Measurements from ENCODE around the gene FOSL1.

Gene FOSL1

DNA sequence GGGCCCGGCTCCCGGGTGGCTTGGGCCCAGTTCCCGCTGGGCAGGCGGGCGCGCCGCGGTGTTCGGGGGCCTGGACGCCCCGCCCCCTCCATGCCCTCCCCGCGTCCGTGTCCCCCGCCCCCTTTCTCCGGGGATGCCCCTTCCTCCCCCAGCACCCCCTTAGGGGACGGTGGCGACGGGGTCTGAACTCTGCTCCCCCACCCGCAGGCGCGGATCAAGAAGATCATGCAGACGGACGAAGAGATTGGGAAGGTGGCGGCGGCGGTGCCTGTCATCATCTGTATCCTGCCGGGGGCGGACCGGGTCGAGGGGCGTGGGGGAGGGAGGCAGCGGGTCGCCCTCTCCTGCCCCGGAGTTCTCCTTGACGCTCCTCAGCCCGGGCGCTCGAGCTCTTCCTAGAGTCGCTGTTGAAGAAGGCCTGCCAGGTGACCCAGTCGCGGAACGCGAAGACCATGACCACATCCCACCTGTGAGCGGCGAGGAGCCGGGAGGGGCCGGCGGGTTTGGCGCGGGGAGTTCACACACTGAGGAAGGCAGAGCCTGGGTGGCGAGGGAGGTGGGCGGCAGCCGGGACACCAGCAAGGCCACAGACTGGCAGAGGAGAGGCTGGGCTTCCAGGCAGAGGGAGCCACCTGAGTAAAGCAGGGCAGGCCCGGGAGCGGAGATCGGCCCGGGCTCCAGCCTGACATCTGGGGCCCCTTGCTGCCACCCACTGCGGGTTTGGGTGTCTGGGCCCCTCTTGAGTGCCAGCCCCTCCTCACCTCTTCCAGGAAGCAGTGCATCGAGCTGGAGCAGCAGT is 19.6 kb upstream of the FOSL1 start:
- peak in 3 of 6 experiments; percentile 54 to 73 (median 70) for DNase-seq

DNA sequence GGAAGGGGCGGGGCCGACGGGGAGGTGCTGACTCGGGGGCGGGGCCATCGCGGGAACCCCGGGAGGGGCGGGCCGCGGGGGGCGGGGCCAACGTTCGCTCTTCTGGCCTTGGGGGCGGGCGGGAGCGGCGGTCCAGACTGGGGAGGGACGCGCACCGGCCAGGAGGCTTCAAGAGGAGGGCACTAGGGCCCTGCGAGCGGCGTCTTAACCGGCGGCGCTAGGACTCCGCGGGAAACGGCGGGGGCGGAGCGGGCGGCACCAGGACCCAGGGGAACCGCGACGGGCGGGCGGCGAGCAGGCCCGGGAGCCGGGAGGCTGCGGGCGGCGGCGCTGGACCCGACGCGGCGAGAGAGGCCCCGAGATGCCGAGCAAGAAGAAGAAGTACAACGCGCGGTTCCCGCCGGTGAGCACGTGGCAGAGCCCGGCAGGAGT is 19.0 kb upstream of the FOSL1 start, which contains the start of gene DRAP1:
Gene DRAP1, plus strand, starts transcription at position 286 of the 432 bp plus-strand sequence. Its CDS starts 76 bp downstream, at position 362.
- peak; percentile 96 to 99 (median 97) for DNase-seq

DNA sequence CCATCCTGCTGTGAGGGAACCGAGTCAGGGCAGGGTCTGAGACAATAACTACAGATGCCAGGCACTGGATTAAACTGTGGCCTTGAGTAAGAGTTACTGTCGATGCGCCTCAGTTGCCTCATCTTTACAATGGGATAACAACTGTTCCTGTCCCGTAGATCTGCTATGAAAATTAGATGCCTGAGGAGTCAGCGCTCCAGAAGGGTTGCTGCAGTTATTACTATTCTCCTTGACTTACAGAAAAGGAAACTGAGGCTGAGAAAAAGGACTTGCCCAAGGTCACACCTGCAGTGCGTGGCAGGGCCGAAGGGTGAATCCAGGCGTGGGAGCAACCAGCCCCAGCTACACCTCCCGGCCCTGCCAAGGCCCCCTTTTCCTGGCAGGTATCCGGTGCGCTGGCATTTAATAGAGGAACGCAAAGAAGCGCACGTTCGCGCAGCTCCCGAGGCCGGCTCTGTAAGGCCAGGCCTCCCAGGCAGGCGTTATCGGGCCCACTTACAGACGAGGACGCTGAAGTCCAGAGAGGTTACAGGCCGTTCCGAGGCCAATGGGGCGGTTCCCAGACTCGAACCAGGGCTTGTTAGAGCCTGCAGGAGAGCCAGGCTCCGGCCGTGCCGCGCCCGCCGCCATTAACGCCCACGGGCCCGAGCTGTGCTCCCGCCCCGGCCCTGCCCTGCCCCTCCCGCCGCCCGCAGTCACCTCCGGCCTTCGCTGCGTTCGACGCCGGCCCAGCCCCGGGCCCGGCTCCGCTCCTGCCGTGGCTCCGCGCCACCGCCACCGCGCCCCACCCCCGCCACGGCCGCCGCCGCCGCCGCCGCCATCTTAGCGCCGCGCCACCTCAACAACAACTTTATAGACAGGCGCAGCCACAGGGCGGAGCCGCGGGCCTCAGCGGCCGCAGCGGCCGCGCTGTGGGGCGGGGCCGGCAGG is 18.3 kb upstream of the FOSL1 start, which contains the start of gene C11orf68:
Gene C11orf68, minus strand, starts transcription at position 852 of the 930 bp plus-strand sequence. Its CDS starts 31 bp downstream, at position 821.
- DNase-seq, result peak in 1 of 6 experiments; percentile 43

DNA sequence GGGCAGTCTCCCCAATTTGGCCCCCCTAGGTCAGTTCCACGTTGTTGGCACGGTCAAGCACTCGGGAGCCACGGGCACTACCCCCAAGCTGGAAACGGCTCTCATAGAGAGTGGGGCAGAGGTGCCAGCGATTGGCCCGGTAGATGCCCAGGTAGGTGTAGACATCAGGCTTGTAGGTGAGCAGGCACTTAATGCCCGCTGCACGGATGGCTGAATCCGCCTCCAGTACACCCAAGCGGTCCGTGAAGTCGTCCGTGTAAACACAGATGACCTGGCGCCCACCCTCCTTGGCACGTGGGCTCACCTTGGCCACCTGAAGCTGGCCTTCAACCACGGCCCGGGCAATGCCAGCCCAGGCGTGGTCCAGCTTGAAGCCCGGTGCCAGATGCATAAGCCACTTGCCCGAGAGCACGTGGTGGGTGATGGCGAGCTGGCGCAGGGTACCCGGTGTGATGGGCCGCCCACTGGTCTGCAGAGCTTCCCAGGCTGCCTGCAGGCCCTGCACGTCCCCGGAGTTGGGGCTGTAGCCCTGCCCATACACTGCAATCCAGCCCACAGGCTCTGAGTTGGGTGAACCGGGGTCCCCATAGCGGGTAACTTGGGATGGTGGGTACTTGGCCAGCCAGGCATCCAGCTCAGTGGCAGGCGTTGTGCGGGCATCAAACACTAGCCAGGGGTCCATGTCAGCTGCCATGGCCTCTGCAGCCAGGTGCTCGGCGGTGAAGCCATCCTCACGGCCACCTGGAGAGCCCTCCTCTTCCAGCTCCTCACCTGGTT is 17.4 kb upstream of the FOSL1 start:
- no peak for DNase-seq

DNA sequence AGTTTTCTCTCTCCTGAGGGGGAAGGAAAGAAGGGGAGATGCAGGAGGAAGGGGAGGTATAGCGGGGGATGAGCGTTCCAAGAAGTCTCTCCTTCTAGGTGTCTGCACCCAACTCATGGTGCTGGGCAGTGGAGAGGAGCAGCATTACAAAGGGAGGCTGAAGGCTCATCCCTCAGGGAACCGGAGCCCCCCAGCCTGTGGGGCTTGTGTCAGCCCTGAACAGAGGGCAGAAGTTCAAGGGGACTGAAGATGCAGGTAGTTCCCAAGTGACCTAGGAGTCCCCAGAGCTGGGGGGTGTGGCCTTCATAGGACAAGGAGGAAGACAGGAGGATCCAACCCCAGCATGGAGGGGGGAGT is 16.9 kb upstream of the FOSL1 start:
- no peak for DNase-seq

DNA sequence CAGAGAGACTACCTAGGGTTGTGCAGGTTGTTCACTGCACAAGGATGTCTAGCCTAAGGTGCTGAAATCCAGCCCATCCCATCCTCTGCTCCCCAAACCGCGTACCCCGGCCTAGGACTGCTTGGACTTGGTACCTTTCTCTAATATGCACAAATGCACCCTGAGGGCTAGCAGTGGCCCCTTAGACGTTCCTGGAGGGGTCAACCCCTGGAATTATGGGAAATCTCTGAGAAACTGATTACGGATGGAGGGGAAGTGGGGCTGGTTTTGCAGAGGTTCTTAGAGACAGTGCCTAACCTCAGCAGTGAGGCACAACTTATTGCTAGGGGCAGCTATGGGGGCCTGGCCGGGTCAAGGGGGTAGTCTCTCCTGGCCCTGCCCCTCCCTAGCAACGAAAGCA is 16.2 kb upstream of the FOSL1 start:
- DNase-seq, result no peak

DNA sequence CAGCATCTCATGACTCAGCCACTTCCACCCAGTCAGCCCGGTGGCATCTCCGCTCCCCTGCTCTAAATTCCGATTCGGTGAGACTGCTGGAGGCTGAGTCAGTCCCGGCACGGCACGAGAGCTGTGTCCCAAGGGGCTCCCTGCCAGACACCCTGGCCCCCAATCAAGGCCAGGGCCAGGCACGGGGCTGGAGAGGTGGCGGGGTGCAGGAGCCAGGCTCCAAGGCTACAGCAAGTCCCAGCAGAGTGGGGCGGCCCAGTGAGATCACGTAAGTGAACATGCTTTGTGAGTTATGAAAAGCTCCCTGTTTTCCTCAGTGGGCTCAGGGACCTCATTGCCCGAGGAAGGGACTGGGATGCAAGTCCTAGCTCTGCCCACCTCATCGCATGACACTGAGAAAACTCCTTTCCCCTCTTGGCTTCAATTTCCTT is 15.6 kb upstream of the FOSL1 start:
- no peak for DNase-seq

DNA sequence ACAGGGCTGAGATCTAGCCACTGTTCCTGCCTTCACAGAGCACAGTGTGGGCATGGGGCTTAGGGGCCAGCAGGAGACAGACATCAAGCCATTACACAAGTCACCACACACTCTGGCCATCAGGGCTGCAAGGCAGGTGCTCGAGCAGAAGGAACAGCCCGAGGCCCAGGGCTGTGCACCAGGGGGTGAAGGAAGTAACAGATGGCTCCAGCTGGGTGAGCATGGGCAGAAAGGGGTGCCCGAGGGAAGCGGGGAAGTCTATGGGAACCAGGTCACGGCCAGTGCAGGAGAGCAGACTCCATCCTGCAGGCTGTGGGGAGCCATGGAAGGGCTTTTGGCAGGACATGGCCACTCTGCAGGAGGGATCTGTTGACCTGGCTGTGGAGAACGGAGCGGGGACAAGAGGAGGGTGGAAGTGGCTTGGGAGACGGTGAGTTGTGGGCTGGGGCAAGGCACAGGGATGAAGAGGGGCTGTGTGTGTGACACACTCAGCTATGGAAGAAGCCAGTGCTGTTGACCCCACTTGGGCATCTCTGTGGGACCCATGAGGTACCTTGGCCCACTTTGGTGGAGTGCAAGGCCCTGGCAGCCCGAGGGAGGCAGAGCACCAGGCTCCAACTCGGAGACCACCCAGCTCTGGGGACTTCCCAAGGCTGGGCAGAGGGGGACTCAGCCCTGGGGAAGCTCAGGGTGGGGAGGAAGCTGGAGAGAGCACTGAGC is 15.1 kb upstream of the FOSL1 start:
- DNase-seq, result no peak

DNA sequence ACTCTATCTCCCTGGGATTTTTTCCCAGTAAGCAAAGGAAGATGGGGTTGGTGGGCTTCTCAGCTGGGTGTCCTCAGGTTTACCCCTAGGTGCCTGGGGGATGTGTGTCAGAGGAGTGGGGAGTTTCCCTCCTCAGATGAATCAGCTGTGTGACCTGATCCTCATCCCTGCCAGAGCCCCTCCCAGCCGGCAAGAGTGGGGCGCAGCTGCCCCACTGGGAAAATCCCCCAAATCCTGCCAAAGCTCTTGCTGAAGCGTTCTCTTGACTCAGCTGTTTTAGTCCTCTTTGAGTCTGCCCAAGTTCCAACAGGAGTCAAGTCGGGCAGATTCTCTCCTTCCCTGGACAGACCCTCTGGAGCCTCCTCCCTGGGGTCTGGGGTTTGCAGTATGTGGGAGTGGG is 12.7 kb upstream of the FOSL1 start:
- no peak for DNase-seq

DNA sequence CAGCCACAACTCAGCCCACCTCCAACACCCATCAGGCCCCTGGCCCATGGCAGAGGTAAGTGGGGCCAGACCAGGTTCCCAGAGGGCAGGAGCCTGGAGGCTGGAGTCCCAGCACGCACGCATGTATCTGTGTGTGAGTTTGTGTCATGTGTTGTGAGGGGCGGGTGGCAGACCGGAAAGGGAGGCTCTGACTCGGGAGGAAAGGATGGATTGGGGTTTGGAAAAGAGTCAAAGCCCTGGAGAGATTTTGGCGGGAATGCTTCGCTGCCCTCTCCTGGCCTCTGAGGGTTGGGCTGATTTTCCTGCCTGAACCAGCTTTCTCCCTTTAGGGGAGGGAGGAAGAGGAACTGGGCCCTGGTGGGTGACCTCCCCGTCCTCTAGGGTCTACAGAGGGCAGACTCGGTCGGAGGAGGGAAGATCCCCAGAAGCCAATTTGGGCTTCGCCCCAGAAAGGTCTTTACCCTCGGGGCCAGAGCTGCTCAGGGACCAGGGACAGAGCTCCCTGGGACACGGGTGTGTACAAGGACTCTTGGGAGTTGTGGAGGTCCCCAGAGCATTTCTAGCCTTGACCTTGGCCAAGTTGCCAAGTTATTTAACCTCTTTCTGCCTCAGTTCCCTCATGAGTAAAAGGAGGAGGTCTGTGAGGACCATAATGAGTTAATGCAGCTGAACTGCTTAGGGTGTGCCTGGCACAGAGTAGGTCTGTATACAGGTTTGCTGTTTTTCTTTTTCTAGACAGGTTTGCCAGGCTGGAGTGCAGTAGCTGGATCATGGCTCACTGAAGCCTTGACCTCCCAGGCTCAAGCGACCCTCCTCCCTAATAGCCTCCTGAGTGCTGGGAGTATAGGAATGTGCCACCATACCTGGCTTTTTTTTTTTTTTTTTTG is 11.7 kb upstream of the FOSL1 start:
- no peak for DNase-seq

DNA sequence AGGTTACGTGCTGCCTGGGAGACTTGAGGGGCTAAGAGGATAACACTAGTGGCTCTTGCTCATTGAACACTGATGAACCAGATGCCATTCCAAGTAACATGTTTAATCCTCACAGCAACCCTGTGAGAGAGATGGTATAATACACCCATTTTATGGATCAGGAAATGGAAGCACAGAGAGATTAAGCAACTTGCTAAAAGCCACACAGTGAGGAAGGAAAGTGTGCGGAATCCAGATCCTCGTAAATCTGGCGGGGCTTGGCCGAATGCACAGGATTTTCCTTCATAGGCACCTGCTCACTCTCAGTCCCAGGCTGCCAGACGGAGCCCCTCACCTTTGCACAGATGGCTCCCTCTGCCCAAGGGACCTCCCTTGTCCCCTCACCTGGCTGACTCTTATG is 7.7 kb upstream of the FOSL1 start:
- no peak for DNase-seq

DNA sequence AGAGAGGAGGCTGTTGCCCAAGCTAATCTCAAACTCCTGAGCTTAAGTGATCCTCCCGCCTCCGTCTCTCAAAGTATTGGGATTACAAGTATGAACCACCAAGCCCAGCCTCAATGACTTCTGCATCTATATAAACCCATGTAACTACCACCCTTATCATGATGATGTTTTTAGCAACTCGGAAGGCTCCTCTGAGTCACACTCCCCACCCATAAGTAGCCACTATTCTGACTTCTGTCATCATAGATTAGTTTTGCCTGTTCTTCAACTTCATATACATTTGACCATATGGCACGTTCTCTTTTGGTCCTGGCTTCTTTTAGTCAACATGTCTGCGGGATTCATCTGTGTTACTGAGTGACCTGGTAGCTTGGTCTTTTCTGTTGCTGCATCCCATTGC is 6.4 kb upstream of the FOSL1 start:
- DNase-seq, result no peak

DNA sequence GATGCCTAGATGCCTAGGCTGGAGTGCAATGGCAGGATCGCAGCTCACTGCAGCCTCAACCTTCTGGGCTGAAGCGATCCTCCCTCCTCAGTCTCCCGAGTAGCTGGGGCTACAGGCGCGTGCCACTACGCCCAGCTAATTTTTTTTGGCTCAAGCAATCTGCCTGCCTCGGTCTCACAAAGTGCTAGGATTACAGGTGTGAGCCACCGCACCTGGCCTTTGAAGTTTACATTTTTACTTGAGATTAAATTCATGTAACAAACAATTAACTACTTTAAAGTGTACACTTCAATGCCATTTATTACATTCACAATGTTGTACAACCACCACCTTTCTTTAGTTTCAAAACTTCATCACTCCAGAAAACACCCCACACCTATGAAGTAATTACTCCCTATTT is 3.5 kb upstream of the FOSL1 start:
- no peak for DNase-seq

DNA sequence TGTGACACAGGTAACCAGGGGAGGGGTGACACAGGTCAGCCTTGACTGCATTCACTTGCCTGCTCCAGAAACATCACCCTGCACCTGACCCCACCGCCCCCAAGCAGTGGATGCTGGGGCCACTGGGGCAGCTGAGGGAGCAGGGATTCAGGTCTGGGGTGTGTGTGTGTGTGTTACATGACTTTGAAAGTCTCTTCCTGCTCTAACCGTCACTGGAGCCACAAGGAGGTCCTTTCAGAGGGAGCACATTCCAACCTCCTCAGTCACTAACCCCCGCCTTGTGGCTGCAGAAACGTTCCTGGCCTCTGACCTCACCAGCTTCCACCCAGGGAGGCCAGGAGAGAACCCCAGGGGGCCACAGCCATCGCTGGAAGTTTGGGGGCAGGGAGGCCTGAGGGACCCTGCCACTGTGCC is 2.9 kb upstream of the FOSL1 start:
- no peak for DNase-seq

DNA sequence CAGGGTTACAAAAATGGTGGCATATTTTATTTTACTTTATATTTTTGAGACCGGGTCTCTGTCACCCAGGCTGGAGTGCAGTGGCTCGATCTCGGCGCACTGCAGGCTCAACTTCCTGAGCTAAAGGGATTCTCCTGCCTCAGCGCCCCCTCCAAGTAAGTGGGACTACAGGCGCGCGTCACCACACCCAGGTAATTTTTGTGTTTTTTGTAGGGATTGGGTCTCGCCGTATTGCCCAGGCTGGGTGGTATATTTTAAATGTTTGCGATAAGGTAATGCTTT is 652 bp upstream of the FOSL1 start:
- DNase-seq, result no peak

DNA sequence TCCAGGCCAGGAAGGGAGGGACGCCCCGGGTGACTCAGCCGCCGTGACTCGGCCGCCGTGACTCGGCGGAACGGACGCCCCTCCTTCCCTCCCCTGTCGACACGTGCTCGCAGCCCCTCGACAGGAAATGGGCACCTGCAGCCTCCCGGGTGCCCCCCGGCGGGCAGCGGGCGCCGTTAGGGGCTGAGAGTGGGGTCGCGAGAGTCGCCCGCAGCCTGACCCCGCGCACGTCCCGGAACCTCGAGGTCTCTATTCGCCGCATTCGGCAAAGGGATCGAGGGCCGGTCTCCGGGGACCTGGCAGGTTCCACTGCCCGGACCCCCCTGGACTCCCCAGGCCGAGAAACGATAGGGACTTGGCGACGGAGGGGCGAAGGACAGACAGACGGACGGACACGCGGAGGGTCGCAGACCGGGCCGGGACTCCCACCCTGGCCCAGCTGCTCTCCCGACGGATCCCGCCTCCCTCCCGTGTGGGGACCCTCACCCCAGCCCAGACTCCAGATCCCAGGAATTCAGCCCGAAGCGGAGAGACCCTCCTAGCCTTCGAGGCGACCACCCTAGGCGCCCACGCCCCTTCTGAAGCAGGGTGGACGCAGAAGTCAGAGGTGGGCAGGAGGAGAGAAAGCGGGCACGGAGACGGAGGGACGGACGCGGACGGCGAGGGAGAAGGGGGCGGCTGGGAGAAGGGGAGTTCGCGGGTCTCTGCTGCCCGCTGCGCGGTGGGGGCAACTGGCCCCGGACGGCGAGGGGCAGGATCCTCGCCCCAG is 648 bp downstream of the FOSL1 start:
- peak in 4 of 6 experiments; percentile 7 to 35 (median 24) for DNase-seq

DNA sequence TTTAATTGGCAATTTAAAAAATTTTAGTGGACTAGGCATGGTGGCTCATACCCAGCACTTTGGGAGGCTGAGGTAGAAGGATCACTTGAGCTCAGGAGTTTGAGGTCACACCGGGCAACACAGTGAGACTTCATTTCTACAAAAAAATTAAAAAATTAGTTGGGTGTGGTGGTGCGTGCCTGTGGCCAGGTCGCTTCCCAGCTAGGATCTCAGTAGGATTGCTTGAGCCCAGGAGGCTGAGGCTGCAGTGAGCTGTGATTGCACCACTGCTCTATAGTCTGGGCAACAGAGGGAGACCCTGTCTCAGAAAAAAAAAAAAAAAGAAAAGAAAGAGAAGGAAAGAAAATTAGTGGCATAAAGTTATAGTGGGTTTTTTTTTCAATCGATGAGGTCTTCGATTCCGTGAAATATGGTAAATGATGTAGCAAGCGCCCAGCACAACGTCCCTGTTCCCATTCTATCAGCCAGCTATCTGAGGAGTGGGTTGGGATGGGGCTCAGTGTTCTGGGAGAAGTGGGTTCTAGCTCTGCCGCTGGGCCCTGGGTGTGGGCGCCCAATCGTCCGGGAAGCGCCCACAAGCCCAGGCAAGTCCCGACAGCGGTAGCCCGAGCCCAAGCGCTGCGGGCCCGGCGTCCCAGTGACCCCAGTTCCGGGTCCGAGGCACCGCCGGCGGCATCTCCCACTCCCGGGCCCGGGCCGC is 1.4 kb downstream of the FOSL1 start:
- DNase-seq, result no peak

DNA sequence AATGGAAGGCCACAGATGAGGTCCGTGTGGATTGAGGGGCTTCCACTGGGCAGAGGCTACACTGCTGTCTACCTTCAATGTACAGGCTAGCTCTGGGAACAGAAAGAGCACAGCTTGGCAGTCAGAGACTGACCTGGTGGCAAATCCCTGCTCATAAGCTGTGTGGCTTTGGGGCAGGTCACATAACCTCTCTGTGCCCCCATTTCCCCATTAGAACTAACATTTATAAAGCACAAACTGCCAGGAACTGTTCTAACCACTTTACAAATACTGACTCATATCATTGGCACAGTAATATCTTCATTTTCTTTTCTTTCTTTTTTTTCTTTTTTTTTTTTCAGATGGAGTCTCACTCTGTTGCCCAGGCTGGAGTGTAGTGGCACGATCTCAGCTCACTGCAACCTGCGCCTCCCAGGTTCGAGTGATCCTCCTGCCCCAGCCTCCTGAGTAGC is 3.1 kb downstream of the FOSL1 start:
- DNase-seq, result no peak
